Endothelial cell of umbilical vein (primary cell): Measurements from ENCODE around the gene TBRG1. TPM values are rescaled to one million over a fixed set of nuclear protein-coding genes. Genes with fewer than 3 reads are reported as not detected.
"Not testable (repeated sequence)": the region's sequence is repeated elsewhere in the genome, so short reads cannot be mapped to it uniquely, and the experiment has no call there.

Experiments used
- BruUV-seq: library from RNA; stranded (reverse); fragments of 400-500 nt; replicated peaks from 2 replicates; lab custom pipeline; 2021; lab: Mats Ljungman, UMichigan
- CTCF ChIA-PET: fragments of 300-600, 350-600 bp; sonication (Branson Sonifier 250); formaldehyde crosslinking; loops from one replicate; lab custom pipeline; 2021; ENCODE audit warnings: antibody characterized with exemption, inconsistent platforms; lab: Charles Lee
- POLR2A ChIA-PET: fragments of 300-600, 350-600 bp; sonication (Branson Sonifier 250); formaldehyde crosslinking; loops from one replicate; lab custom pipeline; 2021; ENCODE audit warnings: antibody characterized with exemption, inconsistent platforms; lab: Charles Lee
- DNase-seq: peaks from one replicate; pipeline ENCODE4 v3.0.0-alpha.2; 2011; ENCODE audit warnings: low read depth, low spot score
- FAIRE-seq: peaks from 2 replicates; lab custom pipeline; 2011; peaks lifted over from hg19 to GRCh38; lab: Jason Lieb, UNC
- H2AFZ ChIP-seq: 2 replicates; pipeline ENCODE4 v1.6.0; 2012; ENCODE audit warnings: low read depth, low read length, control low read depth, inconsistent platforms
- H3K27ac ChIP-seq: 2 replicates; pipeline ENCODE4 v1.5.1; 2011; ENCODE audit warnings: low read depth, mild to moderate bottlenecking, control low read depth, low read length, moderate library complexity; ENCODE audit not compliant: insufficient read depth
- H3K27me3 ChIP-seq, 2 experiments: 2 replicates each; pipeline versions ENCODE4 v1.6.0 to v1.6.1; 2011; ENCODE audit warnings: low read length in 2 of 2, mixed read lengths in 1 of 2; ENCODE audit not compliant: control insufficient read depth in 2 of 2, insufficient read depth in 2 of 2
- H3K36me3 ChIP-seq, 2 experiments: 2 replicates in 1 of 2; 3 replicates in 1 of 2; pipeline ENCODE4 v1.5.1; 2011; ENCODE audit warnings: low read length in 2 of 2, mild to moderate bottlenecking in 1 of 2, moderate library complexity in 1 of 2; ENCODE audit not compliant: control insufficient read depth in 2 of 2, insufficient read depth in 2 of 2; ENCODE audit errors: extremely low read depth in 1 of 2
- H3K4me1 ChIP-seq: 3 replicates; pipeline ENCODE4 v1.5.1; 2011; ENCODE audit warnings: mild to moderate bottlenecking, low read length; ENCODE audit not compliant: control insufficient read depth, insufficient read depth; ENCODE audit errors: extremely low read depth
- H3K4me2 ChIP-seq: 2 replicates; pipeline ENCODE4 v1.6.1; 2011; ENCODE audit warnings: low read length, control low read depth, mixed read lengths; ENCODE audit not compliant: insufficient read depth
- H3K4me3 ChIP-seq, 3 experiments: fragments of 200-600 bp in 1 of 3; sonication (generic), shearing (Covaris generic) in 1 of 3; replicated peaks in 1 of 3; 2 replicates each; pipeline ENCODE4 v1.5.1; 2011 to 2016; ENCODE audit warnings: control low read depth in 3 of 3, low read length in 3 of 3, mild to moderate bottlenecking in 2 of 3, inconsistent platforms in 1 of 3, low read depth in 1 of 3, moderate library complexity in 1 of 3; ENCODE audit not compliant: insufficient read depth in 1 of 3
- H3K79me2 ChIP-seq: 2 replicates; pipeline ENCODE4 v1.6.0; 2012; ENCODE audit warnings: low read length, inconsistent platforms; ENCODE audit not compliant: control insufficient read depth, insufficient read depth
- H3K9ac ChIP-seq: replicated peaks from 2 replicates; pipeline ENCODE3; 2011; ENCODE audit warnings: low read length, control low read depth; ENCODE audit not compliant: insufficient read depth; ENCODE audit errors: extremely low read depth
- H3K9me1 ChIP-seq: replicated peaks from 3 replicates; pipeline ENCODE4 v1.6.0; 2011; ENCODE audit warnings: mild to moderate bottlenecking, low read length; ENCODE audit not compliant: control insufficient read depth, insufficient read depth; ENCODE audit errors: extremely low read depth
- H3K9me3 ChIP-seq: replicated peaks from 2 replicates; pipeline ENCODE4 v1.5.1; 2012; ENCODE audit warnings: low read length, inconsistent platforms; ENCODE audit not compliant: control insufficient read depth, insufficient read depth
- H4K20me1 ChIP-seq: replicated peaks from 2 replicates; pipeline ENCODE3; 2011; ENCODE audit warnings: mild to moderate bottlenecking, low read length; ENCODE audit not compliant: control insufficient read depth, insufficient read depth; ENCODE audit errors: extremely low read depth
- FOS ChIP-seq: IDR thresholded peaks from 2 replicates; pipeline ENCODE4 v1.6.1; 2011; ENCODE audit warnings: mild to moderate bottlenecking, low read length, moderate library complexity, borderline replicate concordance; ENCODE audit not compliant: insufficient read depth
- MAX ChIP-seq: IDR thresholded peaks from 2 replicates; pipeline ENCODE4 v1.6.1; 2011; ENCODE audit not compliant: insufficient read depth, insufficient read length
- POLR2A ChIP-seq: IDR thresholded peaks from 2 replicates; pipeline ENCODE4 v1.6.1; 2012; ENCODE audit warnings: low read depth, mild to moderate bottlenecking, control low read depth, low read length
- dilution Hi-C: fragments of 300-500 bp; cut with MboI; formaldehyde crosslinking; loops from one replicate; pipeline ENCODE4 v1.15.0; 2019; ENCODE audit warnings: low sequenced_read_pairs; ENCODE audit not compliant: extremely low pct_ligation_motif_present
- intact Hi-C: fragments of 100-400 bp; cut with micrococcal nuclease; formaldehyde crosslinking; loops from one replicate; pipeline ENCODE4 v1.10.0; 2022
- polyA plus RNA-seq, 4 experiments: library from polyadenylated mRNA; depleted of rRNA in 3 of 4; stranded (reverse) in 3 of 4; unstranded in 1 of 4; fragments of >200 nt; gene quantifications; 2 replicates each; pipeline versions ENCODE4 v1.2.1 to v1.2.3, GENCODE V29; 2011 to 2012; ENCODE audit warnings: missing spikeins in 1 of 4
- total RNA-seq: library from RNA; stranded (reverse); gene quantifications from 2 replicates; pipeline ENCODE4 v1.2.3, GENCODE V29; 2021

TBRG1 gene
- total and polyA plus RNA-seq, 2 donors (not counting 3 experiments of a cell fraction or from before 2014, with no cell fraction given), result 22.4 to 29.6 TPM

- H3K27me3 ChIP-seq, result peaks cover 3 to 18% of the 10 kb centered on the region in 2 experiments
- no peak overlapping the region for H3K4me2 ChIP-seq
- intact Hi-C loops, result no loop called here
- H3K9ac ChIP-seq, result no peak overlapping the region
- no peaks in the 10 kb centered on the region for H3K4me1 ChIP-seq
- no peaks in the 10 kb centered on the region for H3K9me3 ChIP-seq
- FAIRE-seq (no peak), DNase-seq (no peak)
- BruUV-seq, result no TSS peak
- no peak overlapping the region for H2AFZ ChIP-seq
- H3K79me2 ChIP-seq, result no peaks in the 10 kb centered on the region
- no peaks in the 10 kb centered on the region for H3K9me1 ChIP-seq
- no peaks in the 10 kb centered on the region for H3K36me3 ChIP-seq
- no peak overlapping the region for H3K4me3 ChIP-seq
- ChIA-PET CTCF (interaction anchor here (1.2 to 1.4 kb wide), 2 partner anchors 16 to 18 kb away, joined by 3 read pairs; no protein-coding TSS in a partner anchor), POLR2A (no interaction called here)
- no peak for TF ChIP-seq MAX
- TF ChIP-seq FOS, result no peak
- TF ChIP-seq POLR2A, result no peak
- H4K20me1 ChIP-seq, result no peaks in the 10 kb centered on the region
- dilution Hi-C loops, result no loop called here
- H3K27ac ChIP-seq, result no peak overlapping the region
Observed at GRCh38 chr11:124602193-124602592, 20.5 kb upstream of the TBRG1 start.

GRCh38 chr11:124602723-124603122, 19.9 kb upstream of the TBRG1 start:
- BruUV-seq, POLR2A ChIA-PET, dilution Hi-C loops: not testable (repeated sequence)

More at GRCh38 chr11:124602723-124603122, 19.9 kb upstream of the TBRG1 start:
- H3K4me1 ChIP-seq, DNase-seq, H3K9ac ChIP-seq, intact Hi-C loops, H3K36me3 ChIP-seq, H4K20me1 ChIP-seq, H3K4me2 ChIP-seq, H2AFZ ChIP-seq, FAIRE-seq, H3K4me3 ChIP-seq, H3K27ac ChIP-seq, H3K79me2 ChIP-seq, H3K9me1 ChIP-seq, H3K9me3 ChIP-seq: not testable (repeated sequence)
- peaks cover 2 to 13% of the 10 kb centered on the region in 2 experiments for H3K27me3 ChIP-seq
- CTCF ChIA-PET, result interaction anchor here (1.2 to 1.4 kb wide), 2 partner anchors 16 to 17 kb away, joined by 3 read pairs; no protein-coding TSS in a partner anchor
